ENCODE measurements around the gene DAAM2.

DAAM2 gene

GRCh38 chr6:39778581-39779255 is 13.5 kb upstream of the DAAM2 start:
- no peaks in the 10 kb centered on the region for H3K4me1 ChIP-seq
- H3K36me3 ChIP-seq = no peaks in the 10 kb centered on the region
- H3K27me3 ChIP-seq = peaks cover 3% of the 10 kb centered on the region; the same call in 1 of the 2 replicates
- no peak overlapping the region for H3K4me3 ChIP-seq (ENCODE audit: low read depth, low read length)
- no peak for TF ChIP-seq CTCF (IDR thresholded peaks at IDR 0.05; ENCODE audit: low read depth, low read length)
- H3K9me3 ChIP-seq = no peaks in the 10 kb centered on the region
- no peak for DNase-seq

- H3K36me3 ChIP-seq = no peaks in the 10 kb centered on the region
- no peak for DNase-seq
- no peaks in the 10 kb centered on the region for H3K4me1 ChIP-seq
- peaks cover 3% of the 10 kb centered on the region; the same call in 1 of the 2 replicates for H3K27me3 ChIP-seq
- TF ChIP-seq CTCF (IDR thresholded peaks at IDR 0.05; ENCODE audit: low read depth, low read length) = no peak
- no peak overlapping the region for H3K4me3 ChIP-seq (ENCODE audit: low read depth, low read length)
- no peaks in the 10 kb centered on the region for H3K9me3 ChIP-seq
Observed at GRCh38 chr6:39785281-39785680, 6.9 kb upstream of the DAAM2 start.

GRCh38 chr6:39786649-39787048 is 5.5 kb upstream of the DAAM2 start:
- H3K27me3 ChIP-seq = peaks cover 3% of the 10 kb centered on the region; the same call in 1 of the 2 replicates
- no peak for TF ChIP-seq CTCF (IDR thresholded peaks at IDR 0.05; ENCODE audit: low read depth, low read length)
- no peaks in the 10 kb centered on the region for H3K36me3 ChIP-seq
- no peak overlapping the region for H3K4me3 ChIP-seq (ENCODE audit: low read depth, low read length)
- H3K9me3 ChIP-seq = no peaks in the 10 kb centered on the region
- no peaks in the 10 kb centered on the region for H3K4me1 ChIP-seq
- no peak for DNase-seq

- no peaks in the 10 kb centered on the region for H3K36me3 ChIP-seq
- H3K27me3 ChIP-seq = peaks cover 10% of the 10 kb centered on the region
- no peaks in the 10 kb centered on the region for H3K4me1 ChIP-seq
- DNase-seq = no peak
- H3K9me3 ChIP-seq = no peaks in the 10 kb centered on the region
- no peak for TF ChIP-seq CTCF (IDR thresholded peaks at IDR 0.05; ENCODE audit: low read depth, low read length)
- no peak overlapping the region for H3K4me3 ChIP-seq (ENCODE audit: low read depth, low read length)
Observed at GRCh38 chr6:39787322-39787721, 4.9 kb upstream of the DAAM2 start.

GRCh38 chr6:39790772-39791171 is 1.4 kb upstream of the DAAM2 start:
- no peak for DNase-seq
- TF ChIP-seq CTCF (IDR thresholded peaks at IDR 0.05; ENCODE audit: low read depth, low read length) = no peak
- H3K27me3 ChIP-seq = peaks cover 35% of the 10 kb centered on the region
- H3K4me1 ChIP-seq = no peaks in the 10 kb centered on the region
- H3K36me3 ChIP-seq = no peaks in the 10 kb centered on the region
- no peaks in the 10 kb centered on the region for H3K9me3 ChIP-seq
- H3K4me3 ChIP-seq (ENCODE audit: low read depth, low read length) = no peak overlapping the region

- Histone ChIP-seq H3K36me3 (no peaks in the 10 kb centered on the region), H3K27me3 (peaks cover 35% of the 10 kb centered on the region), H3K9me3 (no peaks in the 10 kb centered on the region), H3K4me3 (ENCODE audit: low read depth, low read length) (no peak overlapping the region), H3K4me1 (no peaks in the 10 kb centered on the region)
- no peak for DNase-seq
- no peak for TF ChIP-seq CTCF (IDR thresholded peaks at IDR 0.05; ENCODE audit: low read depth, low read length)
Observed at GRCh38 chr6:39791311-39791710, 865 bp upstream of the DAAM2 start.

Data from BE2C (cell line).